Ectodermal cell (in vitro differentiated cells): ENCODE results near the gene KATNA1.

Experiments
- H3K27ac ChIP-seq: 2 replicates; pipeline ENCODE4 v1.7.0; 2013; ENCODE audit warnings: mild to moderate bottlenecking, low read depth, low read length; ENCODE audit not compliant: insufficient read depth, poor library complexity, severe bottlenecking
- H3K27me3 ChIP-seq: 2 replicates; pipeline ENCODE4 v1.7.0; 2013; ENCODE audit warnings: mild to moderate bottlenecking, low read length; ENCODE audit not compliant: insufficient read depth, control insufficient read depth, poor library complexity, severe bottlenecking
- H3K36me3 ChIP-seq: one replicate; pipeline ENCODE4 v1.7.0; 2013; ENCODE audit warnings: low read length; ENCODE audit not compliant: control insufficient read depth, insufficient read depth
- H3K4me1 ChIP-seq: one replicate; pipeline ENCODE4 v1.7.0; 2013; ENCODE audit warnings: low read length; ENCODE audit not compliant: control insufficient read depth, insufficient read depth
- H3K4me3 ChIP-seq: 2 replicates; pipeline ENCODE4 v1.7.0; 2013; ENCODE audit warnings: low read depth, low read length, control low read depth; ENCODE audit not compliant: insufficient read depth
- H3K9me3 ChIP-seq: 2 replicates; pipeline ENCODE4 v1.7.0; 2013; ENCODE audit warnings: mild to moderate bottlenecking, low read length, moderate library complexity; ENCODE audit not compliant: control insufficient read depth
- WGBS, 2 experiments: methylation state at CpG; one replicate each; pipeline ENCODE4 v1.1.7; 2013; ENCODE audit warnings: missing lambda C conversion rate in 2 of 2; 5-methylcytosine and 5-hydroxymethylcytosine counted together

KATNA1 gene

DNA sequence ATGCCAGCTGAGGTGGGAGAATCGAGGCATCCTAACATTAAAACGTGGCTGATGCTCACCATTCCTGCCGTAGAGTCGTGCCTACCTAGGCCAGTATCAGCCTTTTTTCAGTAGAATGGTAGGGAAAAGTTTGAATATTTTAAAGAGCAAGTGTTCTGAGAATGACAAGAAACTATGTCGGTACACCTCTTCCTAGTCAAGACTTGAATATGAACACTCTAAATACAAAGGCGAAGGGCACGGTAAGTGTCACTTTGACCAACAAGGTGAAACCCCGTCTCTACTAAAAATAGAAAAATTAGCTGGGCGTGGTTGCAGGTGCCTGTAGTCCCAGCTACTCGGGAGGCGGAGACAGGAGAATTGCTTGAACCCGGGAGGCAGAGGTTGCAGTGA lies 81.3 kb downstream of the KATNA1 start:
- no peaks in the 10 kb centered on the region for H3K36me3 ChIP-seq
- no peaks in the 10 kb centered on the region for H3K4me1 ChIP-seq
- H3K4me3 ChIP-seq = peak overlapping the region; percentile 85
- peaks cover 12% of the 10 kb centered on the region for H3K27me3 ChIP-seq
- no peak overlapping the region for H3K27ac ChIP-seq
- 48% methylated on average over 12 of the region's 12 CpGs for WGBS, 2 experiments
- H3K9me3 ChIP-seq = no peaks in the 10 kb centered on the region

DNA sequence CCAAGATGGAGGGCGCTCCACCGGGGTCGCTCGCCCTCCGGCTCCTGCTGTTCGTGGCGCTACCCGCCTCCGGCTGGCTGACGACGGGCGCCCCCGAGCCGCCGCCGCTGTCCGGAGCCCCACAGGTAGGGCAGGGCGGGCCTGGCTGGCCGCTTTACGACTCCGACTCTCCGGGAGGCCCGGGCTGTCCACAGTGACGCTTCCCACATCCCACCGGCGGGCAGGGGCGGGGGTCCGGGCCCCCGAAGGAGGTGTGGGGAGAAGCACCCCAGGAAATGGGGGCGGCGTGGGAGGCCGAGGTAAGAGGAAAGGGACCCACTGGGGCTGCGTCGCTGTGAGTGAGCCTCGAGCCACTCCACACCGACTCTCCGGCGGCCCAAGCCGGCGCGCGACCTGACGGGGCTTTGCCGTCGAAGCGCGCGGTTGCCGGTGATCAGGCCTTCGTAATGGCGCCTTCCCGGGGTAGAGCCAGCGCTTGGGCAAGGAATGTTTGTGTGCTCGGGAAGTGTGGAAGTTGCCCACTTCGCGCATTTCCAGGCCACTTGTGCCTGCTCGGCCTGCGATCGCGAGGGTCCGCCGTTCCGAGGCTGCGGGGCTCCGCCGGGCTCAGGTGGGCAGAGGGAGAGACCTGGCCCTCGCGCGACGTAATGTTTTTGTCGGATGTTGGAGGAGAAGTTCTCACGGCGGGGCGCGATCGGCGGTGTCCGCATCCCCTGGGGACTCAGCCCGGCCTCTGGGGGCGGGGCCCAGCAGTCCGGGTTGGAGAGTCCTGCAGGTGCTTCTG lies 81.9 kb downstream of the KATNA1 start:
- Histone ChIP-seq H3K27ac (peak overlapping the region; percentile 51), H3K4me1 (no peaks in the 10 kb centered on the region), H3K9me3 (no peaks in the 10 kb centered on the region), H3K36me3 (no peaks in the 10 kb centered on the region), H3K4me3 (peak overlapping the region; percentile 85), H3K27me3 (peaks cover 12% of the 10 kb centered on the region)
- WGBS, 2 experiments = 0 to 1% methylated on average over 81 of the region's 81 CpGs

DNA sequence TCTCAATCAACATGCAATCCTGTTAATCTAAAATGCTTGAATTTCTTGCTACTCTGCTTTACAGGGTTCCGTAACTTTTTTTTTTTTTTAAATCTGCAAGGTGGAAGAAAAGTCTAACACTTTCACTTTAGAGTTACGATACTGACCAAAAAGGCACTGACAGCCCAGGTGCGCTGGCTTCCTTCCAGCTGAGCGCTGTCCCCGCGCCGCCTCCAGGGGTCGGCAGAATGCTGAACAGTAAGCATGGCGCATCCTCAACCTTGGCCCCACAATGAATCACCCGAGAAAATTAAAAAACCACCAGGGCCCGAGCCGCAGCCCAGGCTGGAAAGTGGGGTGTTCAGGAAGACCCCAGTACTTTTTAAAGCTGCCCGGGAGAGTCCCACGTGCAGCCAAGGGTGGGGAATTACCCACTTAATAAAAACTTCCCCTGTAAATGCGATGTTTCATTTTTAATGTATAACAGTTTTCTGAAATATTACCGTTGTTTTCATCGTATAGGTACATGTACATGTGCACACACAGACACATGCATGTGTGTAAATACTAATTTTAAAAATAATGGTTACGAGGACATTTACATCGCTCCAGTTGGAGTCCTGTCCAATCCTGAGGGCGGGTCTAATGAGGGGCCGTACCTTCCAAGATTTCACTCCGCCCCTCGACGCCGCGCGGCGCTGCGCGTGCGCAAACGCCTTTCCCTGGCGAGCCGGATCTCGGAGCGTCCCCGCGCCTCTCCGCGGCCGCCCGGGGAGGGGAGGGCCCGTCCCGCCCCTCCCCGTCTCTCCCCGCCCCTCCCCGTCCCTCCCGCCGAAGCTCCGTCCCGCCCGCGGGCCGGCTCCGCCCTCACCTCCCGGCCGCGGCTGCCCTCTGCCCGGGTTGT lies 82.7 kb downstream of the KATNA1 start, which contains the start of gene GINM1:
Gene GINM1 (plus strand): TSS at position 849 of the 883 bp plus-strand sequence. CDS start 40 bp downstream, outside the sequence.
- no peaks in the 10 kb centered on the region for H3K4me1 ChIP-seq
- peak within 1 kb of the TSS; percentile 85 for H3K4me3 ChIP-seq
- H3K9me3 ChIP-seq = no peaks in the 10 kb centered on the region
- H3K27me3 ChIP-seq = peaks cover 12% of the 10 kb centered on the region
- no peaks in the 10 kb centered on the region for H3K36me3 ChIP-seq
- WGBS, 2 experiments = 0 to 1% methylated on average over 51 to 58 of the region's 59 CpGs
- peak within 1 kb of the TSS; percentile 51 for H3K27ac ChIP-seq

DNA sequence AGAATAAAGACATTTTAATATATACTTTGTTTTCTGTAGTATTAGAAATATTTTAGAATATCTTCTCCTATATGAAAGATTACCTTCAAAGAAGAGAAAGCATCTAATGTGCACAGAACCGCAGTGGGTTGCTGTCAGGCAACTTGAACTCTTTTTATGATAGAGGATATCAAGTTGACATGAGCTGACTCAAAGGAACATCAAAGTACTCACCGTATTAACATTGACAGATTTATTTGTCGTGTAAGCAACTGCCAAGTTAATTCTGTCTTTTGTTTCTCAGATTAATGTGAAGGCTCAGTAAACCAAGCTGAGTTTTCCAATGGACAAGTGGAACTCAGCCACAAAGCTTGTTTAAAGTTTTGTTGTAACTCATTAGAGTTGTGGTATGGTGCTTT lies 84.6 kb downstream of the KATNA1 start:
- no peaks in the 10 kb centered on the region for H3K9me3 ChIP-seq
- WGBS, 2 experiments = 90 to 91% methylated on average over 3 of the region's 3 CpGs

DNA sequence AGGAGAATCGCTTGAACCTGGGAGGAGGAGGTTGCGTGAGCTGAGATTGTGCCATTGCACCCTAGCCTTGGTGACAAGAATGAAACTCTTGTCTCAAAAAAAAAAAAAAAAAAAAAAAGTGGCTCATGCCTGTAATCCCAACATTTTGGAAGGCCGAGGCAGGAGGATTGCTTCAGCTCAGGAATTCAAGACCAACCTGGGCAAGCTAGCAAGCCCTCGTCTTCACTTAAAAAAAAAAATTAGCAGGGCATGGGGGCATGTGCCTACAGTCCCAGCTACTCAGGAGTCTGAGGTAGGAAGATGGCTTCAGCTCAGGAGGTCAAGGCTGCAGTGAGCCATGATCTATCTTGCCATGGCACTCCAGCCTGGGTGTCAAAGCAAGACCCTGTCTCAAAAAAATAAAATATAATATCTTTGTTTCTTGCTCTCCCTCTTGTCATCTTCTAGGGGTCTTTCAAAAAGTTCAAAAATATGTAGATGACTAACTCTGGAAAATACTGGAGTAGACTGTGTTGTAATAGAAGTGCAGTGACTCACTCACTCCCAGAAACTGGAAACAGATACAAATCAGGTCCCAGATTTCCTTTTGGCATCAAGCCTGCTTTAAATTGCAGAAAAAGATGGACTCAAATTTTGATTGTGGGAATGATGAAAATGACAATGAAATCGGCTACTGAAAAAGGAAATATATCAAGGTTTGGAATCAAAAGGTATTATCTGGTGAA lies 85.1 kb downstream of the KATNA1 start:
- peaks cover 21% of the 10 kb centered on the region for H3K27me3 ChIP-seq
- H3K36me3 ChIP-seq = no peaks in the 10 kb centered on the region
- no peak overlapping the region for H3K27ac ChIP-seq
- WGBS, 2 experiments = 86 to 90% methylated on average over 5 of the region's 5 CpGs
- no peak overlapping the region for H3K4me3 ChIP-seq
- no peaks in the 10 kb centered on the region for H3K4me1 ChIP-seq
- H3K9me3 ChIP-seq = no peaks in the 10 kb centered on the region

More for the DNA sequence above, 84.6 kb downstream of the KATNA1 start:
- no peaks in the 10 kb centered on the region for H3K4me1 ChIP-seq
- no peaks in the 10 kb centered on the region for H3K36me3 ChIP-seq
- H3K27me3 ChIP-seq = peaks cover 21% of the 10 kb centered on the region
- H3K4me3 ChIP-seq = no peak overlapping the region
- no peak overlapping the region for H3K27ac ChIP-seq

DNA sequence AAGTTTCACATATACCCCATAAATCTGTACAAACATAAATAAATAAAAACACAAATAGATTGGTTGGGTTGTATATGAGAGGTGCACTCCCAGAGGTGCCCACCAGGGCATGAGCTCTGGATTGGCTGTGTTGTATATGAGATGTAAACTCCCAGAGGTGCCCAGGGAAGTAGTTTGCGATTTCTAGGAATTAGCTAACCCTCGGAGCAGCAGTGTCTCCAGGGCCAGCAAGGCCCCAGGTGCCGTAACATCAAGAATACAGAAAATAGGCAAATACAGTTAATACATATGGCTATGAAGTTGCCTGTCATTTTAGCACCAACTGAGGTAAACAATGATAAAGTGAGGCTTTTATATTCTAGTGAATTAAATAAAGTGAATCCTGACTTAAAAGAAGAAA lies 87.8 kb downstream of the KATNA1 start:
- 65 to 75% methylated on average over 3 of the region's 3 CpGs for WGBS, 2 experiments
- H3K27ac ChIP-seq = no peak overlapping the region
- peaks cover 31% of the 10 kb centered on the region for H3K27me3 ChIP-seq
- H3K4me3 ChIP-seq = no peak overlapping the region
- no peaks in the 10 kb centered on the region for H3K36me3 ChIP-seq
- H3K9me3 ChIP-seq = no peaks in the 10 kb centered on the region
- no peaks in the 10 kb centered on the region for H3K4me1 ChIP-seq

DNA sequence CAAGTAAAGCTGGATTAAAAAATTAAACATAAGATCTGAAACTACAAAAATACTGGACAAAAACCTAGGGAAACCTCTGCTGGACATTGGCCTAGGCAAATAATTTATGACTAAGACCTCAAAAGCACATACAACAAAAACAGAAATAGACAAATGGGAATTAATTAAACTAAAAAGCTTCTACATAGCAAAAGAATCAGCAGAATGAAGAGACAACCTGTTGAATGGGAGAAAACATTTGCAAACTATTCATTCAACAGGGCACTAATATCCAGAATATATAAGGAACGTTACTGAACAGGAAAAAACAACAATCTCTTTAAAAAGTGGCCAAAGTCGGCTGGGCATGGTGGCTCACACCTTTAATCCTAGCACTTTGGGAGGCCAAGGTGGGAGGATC lies 89.1 kb downstream of the KATNA1 start:
- Histone ChIP-seq H3K9me3 (no peaks in the 10 kb centered on the region), H3K36me3 (no peaks in the 10 kb centered on the region), H3K27ac (no peak overlapping the region), H3K27me3 (peaks cover 24% of the 10 kb centered on the region), H3K4me3 (no peak overlapping the region), H3K4me1 (no peaks in the 10 kb centered on the region)
- WGBS, 2 experiments = 80 to 88% methylated on average over 2 of the region's 2 CpGs

DNA sequence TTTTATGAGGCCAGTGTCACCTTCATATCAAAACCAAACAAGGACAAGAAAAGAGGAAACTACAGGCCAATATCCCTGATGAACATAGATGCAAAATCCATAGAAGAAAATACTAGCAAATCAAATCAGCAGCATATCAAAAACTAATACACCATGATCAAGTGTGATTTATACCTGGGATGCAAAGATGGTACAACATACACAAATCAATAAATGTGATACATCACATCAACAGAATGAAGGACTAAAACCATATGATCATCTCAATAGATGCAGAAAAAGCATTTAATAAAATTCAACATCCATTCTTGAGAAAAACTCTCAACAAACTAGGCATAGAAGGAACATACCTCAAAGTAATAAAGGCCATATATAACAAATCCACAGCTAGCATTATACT lies 90.5 kb downstream of the KATNA1 start:
- peaks cover 19% of the 10 kb centered on the region for H3K27me3 ChIP-seq

DNA sequence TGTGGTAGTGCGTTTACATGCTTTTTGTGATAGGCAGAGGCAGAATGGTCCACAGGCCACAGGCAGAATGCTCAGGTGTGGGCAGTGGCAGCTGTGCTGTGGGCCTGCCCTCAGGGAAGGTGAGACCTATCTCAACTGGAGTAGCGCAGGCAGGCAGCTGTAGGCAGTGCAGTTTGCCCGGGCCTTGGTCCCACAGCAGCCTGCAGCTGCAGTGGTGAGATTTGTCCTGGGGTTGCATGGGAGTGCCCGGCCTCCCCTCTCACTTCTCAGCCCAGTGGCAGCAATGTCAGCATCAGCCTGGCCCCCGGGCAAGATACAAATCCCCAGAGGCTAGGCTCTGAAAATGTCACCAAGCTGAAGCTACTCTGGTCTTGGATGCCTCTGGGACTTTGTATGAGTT lies 96.6 kb downstream of the KATNA1 start:
- WGBS, 2 experiments = 88 to 89% methylated on average over 5 of the region's 5 CpGs
- no peak overlapping the region for H3K27ac ChIP-seq
- H3K4me1 ChIP-seq = no peaks in the 10 kb centered on the region
- H3K27me3 ChIP-seq = peaks cover 5% of the 10 kb centered on the region
- H3K4me3 ChIP-seq = no peak overlapping the region
- no peaks in the 10 kb centered on the region for H3K36me3 ChIP-seq
- H3K9me3 ChIP-seq = no peaks in the 10 kb centered on the region

More for the DNA sequence above, 90.5 kb downstream of the KATNA1 start:
- Histone ChIP-seq H3K9me3 (no peaks in the 10 kb centered on the region), H3K4me3 (no peak overlapping the region), H3K27ac (no peak overlapping the region), H3K4me1 (no peaks in the 10 kb centered on the region), H3K36me3 (no peaks in the 10 kb centered on the region)
